ENCODE data around the gene UQCRC1.

GRCh38 chr3:48652923-48653715, 43.7 kb upstream of the UQCRC1 start:
- no peak for TF ChIP-seq CTCF (IDR thresholded peaks at IDR 0.05 in 4 of 5, conservative IDR thresholded peaks at IDR 0.05 in 1 of 5)
- TF ChIP-seq POLR2A (IDR thresholded peaks at IDR 0.05) = no peak

Data from gastrocnemius medialis (tissue), 4 donors.